IMR-90 (cell line): Measurements from ENCODE around the gene MYO9A. TPM values are rescaled to one million over a fixed set of nuclear protein-coding genes. Genes with fewer than 3 reads are reported as not detected.

ENCODE experiments used
- ATAC-seq: fragments of 200-7000 bp; cut with Tn5 transposase; 2 replicates; pipeline ENCODE4 v1.9.1; 2020; ENCODE audit warnings: low read depth, mild to moderate bottlenecking, moderate library complexity
- BruUV-seq: library from RNA; stranded (reverse); fragments of 400-500 nt; replicated peaks from 2 replicates; lab custom pipeline; 2021; lab: Mats Ljungman, UMichigan
- CTCF ChIA-PET: fragments of 300-600 bp; formaldehyde crosslinking; extraction: SDS; loops from one replicate; lab custom pipeline; 2021; ENCODE audit warnings: antibody characterized with exemption; lab: Yijun Ruan, JAX
- POLR2A ChIA-PET: fragments of 300-600 bp; sonication (Branson Sonifier 250); formaldehyde crosslinking; loops from one replicate; lab custom pipeline; 2022; ENCODE audit warnings: antibody characterized with exemption; ENCODE audit not compliant: unreplicated experiment; lab: Charles Lee
- DNase-seq: peaks from one replicate; pipeline ENCODE4 v3.0.0; 2013
- H2AFZ ChIP-seq: replicated peaks from 2 replicates; pipeline ENCODE3; 2013; ENCODE audit warnings: low read length, mild to moderate bottlenecking; ENCODE audit not compliant: poor library complexity
- H2AK5ac ChIP-seq: 2 replicates; pipeline ENCODE4 v1.6.1; 2013; ENCODE audit warnings: low read depth, low read length, inconsistent platforms
- H2AK9ac ChIP-seq: replicated peaks from 2 replicates; pipeline ENCODE3; 2013; ENCODE audit warnings: mild to moderate bottlenecking, low read depth, low read length, moderate library complexity; ENCODE audit not compliant: poor library complexity
- H2BK120ac ChIP-seq: 2 replicates; pipeline ENCODE4 v1.6.1; 2013; ENCODE audit warnings: low read depth, low read length, inconsistent platforms
- H2BK15ac ChIP-seq: 3 replicates; pipeline ENCODE4 v1.6.1; 2013; ENCODE audit warnings: low read depth, low read length, inconsistent platforms
- H2BK20ac ChIP-seq: 2 replicates; pipeline ENCODE4 v1.6.1; 2013; ENCODE audit warnings: low read depth, mild to moderate bottlenecking, inconsistent platforms, low read length, moderate library complexity
- H2BK5ac ChIP-seq: 2 replicates; pipeline ENCODE4 v1.6.1; 2013; ENCODE audit warnings: mild to moderate bottlenecking, low read depth, low read length, inconsistent platforms; ENCODE audit not compliant: poor library complexity, severe bottlenecking
- H3K14ac ChIP-seq: replicated peaks from 2 replicates; pipeline ENCODE4 v1.6.1; 2013; ENCODE audit warnings: low read depth, low read length, inconsistent platforms
- H3K18ac ChIP-seq: 2 replicates; pipeline ENCODE4 v1.6.1; 2013; ENCODE audit warnings: low read depth, low read length, control low read depth
- H3K23ac ChIP-seq: 2 replicates; pipeline ENCODE4 v1.6.1; 2013; ENCODE audit warnings: low read depth, low read length, inconsistent platforms
- H3K27ac ChIP-seq: 2 replicates; pipeline ENCODE4 v1.5.1; 2013; ENCODE audit warnings: mild to moderate bottlenecking, control low read depth, low read length; ENCODE audit not compliant: insufficient read depth
- H3K27me3 ChIP-seq: 2 replicates; pipeline ENCODE4 v1.6.1; 2013; ENCODE audit warnings: low read length; ENCODE audit not compliant: control insufficient read depth, insufficient read depth
- H3K36me3 ChIP-seq: 2 replicates; pipeline ENCODE4 v1.6.1; 2013; ENCODE audit warnings: low read length, mixed read lengths; ENCODE audit not compliant: control insufficient read depth, insufficient read depth
- H3K4ac ChIP-seq: 2 replicates; pipeline ENCODE4 v1.6.1; 2013; ENCODE audit warnings: low read depth, low read length, inconsistent platforms
- H3K4me1 ChIP-seq: 2 replicates; pipeline ENCODE4 v1.6.1; 2013; ENCODE audit warnings: low read length, mixed read lengths; ENCODE audit not compliant: control insufficient read depth, insufficient read depth
- H3K4me2 ChIP-seq: 2 replicates; pipeline ENCODE4 v1.6.1; 2013; ENCODE audit warnings: low read depth, mild to moderate bottlenecking, control low read depth, low read length, moderate library complexity
- H3K4me3 ChIP-seq: 2 replicates; pipeline ENCODE4 v1.5.1; 2013; ENCODE audit warnings: low read depth, mild to moderate bottlenecking, control low read depth, low read length, moderate library complexity; ENCODE audit not compliant: insufficient read depth
- H3K56ac ChIP-seq: 2 replicates; pipeline ENCODE4 v1.6.1; 2013; ENCODE audit warnings: low read length, inconsistent platforms; ENCODE audit not compliant: insufficient read depth; ENCODE audit errors: extremely low read depth
- H3K79me1 ChIP-seq, 2 experiments: 2 replicates each; pipeline ENCODE4 v1.6.1; 2013; ENCODE audit warnings: low read length in 2 of 2, inconsistent platforms in 1 of 2, low read depth in 1 of 2
- H3K9ac ChIP-seq: 2 replicates; pipeline ENCODE4 v1.6.1; 2013; ENCODE audit warnings: low read depth, low read length, control low read depth
- H3K9me1 ChIP-seq: 2 replicates; pipeline ENCODE4 v1.6.1; 2013; ENCODE audit warnings: low read length, inconsistent platforms; ENCODE audit not compliant: insufficient read depth
- H3K9me3 ChIP-seq: 2 replicates; pipeline ENCODE4 v1.6.1; 2013; ENCODE audit warnings: low read length; ENCODE audit not compliant: control insufficient read depth, insufficient read depth
- H4K20me1 ChIP-seq: 2 replicates; pipeline ENCODE4 v1.6.1; 2013; ENCODE audit warnings: low read length, inconsistent platforms; ENCODE audit not compliant: insufficient read depth
- H4K5ac ChIP-seq: 2 replicates; pipeline ENCODE4 v1.6.1; 2013; ENCODE audit warnings: mild to moderate bottlenecking, low read depth, low read length, control low read depth
- H4K8ac ChIP-seq, 2 experiments: 2 replicates each; pipeline ENCODE4 v1.6.1; 2013; ENCODE audit warnings: low read depth in 2 of 2, low read length in 2 of 2, control low read depth in 1 of 2, inconsistent platforms in 1 of 2
- H4K91ac ChIP-seq: 2 replicates; pipeline ENCODE4 v1.6.1; 2013; ENCODE audit warnings: low read depth, low read length, inconsistent platforms; ENCODE audit not compliant: insufficient read depth
- CHD1 ChIP-seq: IDR thresholded peaks from 2 replicates; pipeline ENCODE4 v1.6.1; 2012; ENCODE audit warnings: low read depth, low read length, improper control_type of control experiment
- NFE2L2 ChIP-seq: fragments of 150-350 bp; IDR thresholded peaks from 2 replicates; pipeline ENCODE4 v1.6.1; 2016; ENCODE audit warnings: low read depth, mild to moderate bottlenecking, low read length
- whole genome bisulfite sequencing, 2 experiments: methylation state at CpG; one replicate each; pipeline versions ENCODE4 v1.1.5 to v1.1.7; 2013; ENCODE audit warnings: missing lambda C conversion rate in 2 of 2; ENCODE audit not compliant: insufficient read length in 1 of 2; ENCODE audit errors: extremely low coverage in 2 of 2; 5-methylcytosine and 5-hydroxymethylcytosine counted together
- dilution Hi-C: fragments of 300-500 bp; cut with HindIII; formaldehyde crosslinking; loops from one replicate; pipeline ENCODE4 v1.14.3; 2018; ENCODE audit warnings: low sequenced_read_pairs; ENCODE audit not compliant: unreplicated experiment
- in situ Hi-C: fragments of 300-500 bp; cut with MboI; formaldehyde crosslinking; loops from 3 replicates; pipeline ENCODE4 v1.14.3; 2019; ENCODE audit warnings: low sequenced_read_pairs, inconsistent platforms, mixed read lengths
- intact Hi-C: fragments of 100-400 bp; cut with micrococcal nuclease; formaldehyde crosslinking; loops from 2 replicates; pipeline ENCODE4 v1.10.0; 2022
- polyA plus RNA-seq, 3 experiments: library from polyadenylated mRNA; depleted of rRNA; stranded (reverse); fragments of >200 nt; gene quantifications; 2 replicates each; pipeline ENCODE4 v1.2.3, GENCODE V29; 2012; ENCODE audit warnings: low replicate concordance in 1 of 3
- total RNA-seq: library from RNA; depleted of rRNA; stranded (reverse); fragments of >200 nt; gene quantifications from 2 replicates; pipeline ENCODE4 v1.2.3, GENCODE V29; 2012
- TF ChIP-seq, protein P1 (sequence below): conservative IDR thresholded peaks from 2 replicates; pipeline ENCODE4 v1.5.1; 2012; ENCODE audit warnings: mild to moderate bottlenecking, low read depth, low read length, improper control_type of control experiment
- TF ChIP-seq, protein P2 (sequence below): fragments of 150-350 bp; IDR thresholded peaks from 2 replicates; pipeline ENCODE4 v1.6.1; 2016; ENCODE audit warnings: low read depth, mild to moderate bottlenecking, low read length, moderate library complexity, borderline replicate concordance

The MYO9A gene
- total and polyA plus RNA-seq, 2 of the 4 experiments (the other 2 are of a cell fraction): 6.0 to 49.5 TPM

DNA sequence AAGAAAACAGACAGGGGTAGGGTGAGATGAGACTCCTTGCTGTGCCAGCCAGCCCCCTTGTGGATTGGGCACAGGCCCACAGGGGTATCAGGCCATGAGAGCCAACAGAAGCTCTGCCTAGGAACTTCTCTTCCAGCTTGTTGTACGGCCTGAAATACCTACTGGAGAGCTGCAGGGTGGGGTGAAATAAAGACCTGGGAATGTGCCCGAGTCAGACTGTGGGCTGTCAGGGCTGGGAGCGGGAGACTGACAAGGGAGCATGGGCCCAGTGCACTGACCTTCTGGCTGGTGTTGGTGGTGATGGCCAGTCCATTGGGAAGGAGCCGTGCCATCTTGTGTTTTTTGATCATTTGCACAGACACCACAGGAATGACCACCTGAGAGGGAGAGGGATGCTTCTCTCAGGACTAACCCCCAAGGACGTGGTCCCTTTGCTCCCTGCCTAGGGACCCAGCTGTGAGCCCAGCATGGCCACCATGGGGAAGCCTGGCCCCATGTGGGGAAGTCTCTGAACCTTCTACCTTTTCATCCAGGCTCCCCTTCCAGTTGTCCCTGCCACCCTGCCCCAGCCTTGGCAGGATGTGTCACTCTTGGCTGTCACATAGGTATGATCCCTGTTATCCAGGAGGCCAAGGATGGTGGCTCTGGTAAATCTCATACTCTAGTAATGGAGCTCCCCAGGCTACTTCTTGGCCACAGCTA, 48.9 kb upstream of the MYO9A start:
- Histone ChIP-seq H3K9me1 (no peaks in the 10 kb centered on the region; the same call in none of the 2 replicates), H3K4me1 (peaks cover 12% of the 10 kb centered on the region), H3K14ac (no peak overlapping the region), H3K36me3 (no peaks in the 10 kb centered on the region), H2AK5ac (no peak overlapping the region), H4K91ac (no peak overlapping the region), H3K9me3 (no peaks in the 10 kb centered on the region), H2BK15ac (no peak overlapping the region), H2AFZ (no peak overlapping the region), H4K8ac (no peak overlapping the region), H3K56ac (no peak overlapping the region), H3K4ac (no peak overlapping the region), H3K79me1 (no peaks in the 10 kb centered on the region), H3K9ac (no peak overlapping the region), H2AK9ac (no peak overlapping the region), H3K18ac (no peak overlapping the region), H3K27me3 (peaks cover 71% of the 10 kb centered on the region), H3K4me2 (no peak overlapping the region), H4K20me1 (no peaks in the 10 kb centered on the region), H3K4me3 (no peak overlapping the region), H3K23ac (no peak overlapping the region), H2BK120ac (no peak overlapping the region), H2BK20ac (no peak overlapping the region), H3K27ac (no peak overlapping the region), H4K5ac (no peak overlapping the region), H2BK5ac (no peak overlapping the region)
- BruUV-seq: no TSS peak
- ATAC-seq (no peak), DNase-seq (no peak)
- CTCF ChIA-PET: no interaction called here
- WGBS, 2 experiments: no CpG with 5 or more reads among the region's 5 CpGs
- in situ Hi-C loops (no loop called here), intact Hi-C loops (no loop called here), dilution Hi-C loops (no loop called here)
- TF ChIP-seq, protein P1, sequence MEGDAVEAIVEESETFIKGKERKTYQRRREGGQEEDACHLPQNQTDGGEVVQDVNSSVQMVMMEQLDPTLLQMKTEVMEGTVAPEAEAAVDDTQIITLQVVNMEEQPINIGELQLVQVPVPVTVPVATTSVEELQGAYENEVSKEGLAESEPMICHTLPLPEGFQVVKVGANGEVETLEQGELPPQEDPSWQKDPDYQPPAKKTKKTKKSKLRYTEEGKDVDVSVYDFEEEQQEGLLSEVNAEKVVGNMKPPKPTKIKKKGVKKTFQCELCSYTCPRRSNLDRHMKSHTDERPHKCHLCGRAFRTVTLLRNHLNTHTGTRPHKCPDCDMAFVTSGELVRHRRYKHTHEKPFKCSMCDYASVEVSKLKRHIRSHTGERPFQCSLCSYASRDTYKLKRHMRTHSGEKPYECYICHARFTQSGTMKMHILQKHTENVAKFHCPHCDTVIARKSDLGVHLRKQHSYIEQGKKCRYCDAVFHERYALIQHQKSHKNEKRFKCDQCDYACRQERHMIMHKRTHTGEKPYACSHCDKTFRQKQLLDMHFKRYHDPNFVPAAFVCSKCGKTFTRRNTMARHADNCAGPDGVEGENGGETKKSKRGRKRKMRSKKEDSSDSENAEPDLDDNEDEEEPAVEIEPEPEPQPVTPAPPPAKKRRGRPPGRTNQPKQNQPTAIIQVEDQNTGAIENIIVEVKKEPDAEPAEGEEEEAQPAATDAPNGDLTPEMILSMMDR: no peak
- TF ChIP-seq, protein P2, sequence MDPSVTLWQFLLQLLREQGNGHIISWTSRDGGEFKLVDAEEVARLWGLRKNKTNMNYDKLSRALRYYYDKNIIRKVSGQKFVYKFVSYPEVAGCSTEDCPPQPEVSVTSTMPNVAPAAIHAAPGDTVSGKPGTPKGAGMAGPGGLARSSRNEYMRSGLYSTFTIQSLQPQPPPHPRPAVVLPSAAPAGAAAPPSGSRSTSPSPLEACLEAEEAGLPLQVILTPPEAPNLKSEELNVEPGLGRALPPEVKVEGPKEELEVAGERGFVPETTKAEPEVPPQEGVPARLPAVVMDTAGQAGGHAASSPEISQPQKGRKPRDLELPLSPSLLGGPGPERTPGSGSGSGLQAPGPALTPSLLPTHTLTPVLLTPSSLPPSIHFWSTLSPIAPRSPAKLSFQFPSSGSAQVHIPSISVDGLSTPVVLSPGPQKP: no peak
- TF ChIP-seq CHD1 (no peak), NFE2L2 (no peak)
- POLR2A ChIA-PET: no interaction called here
